ENCODE results near the gene KCNC1. TPM values are rescaled to one million over a fixed set of nuclear protein-coding genes. Genes with fewer than 3 reads are reported as not detected.

Gene KCNC1
- polyA plus RNA-seq, 1 donor from 2014 or later, result 8.9 TPM

DNA sequence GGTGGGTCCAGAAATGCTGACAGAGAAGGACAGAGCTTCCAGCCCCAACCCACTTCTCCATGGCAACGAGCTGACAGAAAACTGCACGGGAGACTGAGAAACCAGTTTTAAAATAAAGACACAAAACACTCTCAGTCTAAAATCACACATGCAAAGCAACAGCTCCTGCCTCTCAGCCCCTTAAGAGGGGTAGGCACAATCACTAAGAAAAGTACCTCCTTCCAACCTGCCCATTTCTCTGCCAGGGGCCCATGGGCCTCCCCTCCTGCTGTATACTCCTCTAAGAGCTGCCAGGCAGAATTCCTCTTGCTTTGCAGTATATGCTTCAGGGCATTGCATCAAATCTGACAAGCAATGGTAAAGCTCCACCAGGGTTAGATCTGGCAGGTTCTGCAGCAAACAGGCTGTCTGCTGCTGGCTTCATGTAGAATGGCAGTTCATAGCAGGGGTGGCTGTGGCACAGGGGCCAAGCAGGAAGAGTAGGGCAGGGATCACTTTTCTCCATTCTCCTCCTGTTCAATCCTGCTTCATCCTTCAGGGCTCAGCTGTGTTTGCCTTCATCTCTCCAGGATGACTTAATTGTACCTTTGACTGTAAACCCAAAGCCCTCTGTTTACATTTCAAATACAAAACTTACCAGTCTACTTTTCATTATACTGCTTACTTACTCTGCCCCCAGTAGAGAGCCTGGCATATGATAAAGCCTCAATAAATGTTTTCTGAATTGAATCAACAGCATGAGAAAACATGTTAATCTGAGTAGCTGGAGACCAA lies 77.7 kb downstream of the KCNC1 start:
- peak overlapping the region; percentile 1 for H3K4me3 ChIP-seq (ENCODE audit: low read length)
- no peaks in the 10 kb centered on the region for H4K20me1 ChIP-seq (ENCODE audit: insufficient read depth)
- TF ChIP-seq TAF1 (IDR thresholded peaks at IDR 0.05; ENCODE audit: low read depth), result no peak
- no peak for TF ChIP-seq MXI1 (conservative IDR thresholded peaks at IDR 0.05; ENCODE audit: poor library complexity, severe bottlenecking)
- TF ChIP-seq POLR2AphosphoS5 (IDR thresholded peaks at IDR 0.05), result no peak
- TF ChIP-seq EZH2 (IDR thresholded peaks at IDR 0.05; ENCODE audit: borderline replicate concordance, insufficient read depth, low read length, poor library complexity, severe bottlenecking), result no peak
- TF ChIP-seq EP300 (conservative IDR thresholded peaks at IDR 0.05; ENCODE audit: poor library complexity, severe bottlenecking), result no peak
- H3K9me2 ChIP-seq (ENCODE audit: insufficient read depth, low read length), result no peaks in the 10 kb centered on the region
- H3K27ac ChIP-seq (ENCODE audit: low read length), result no peak overlapping the region
- H3F3A ChIP-seq (ENCODE audit: insufficient read depth, low read length, poor library complexity, severe bottlenecking), result no peaks in the 10 kb centered on the region
- H3K9me3 ChIP-seq (ENCODE audit: low read length), result no peaks in the 10 kb centered on the region
- no peak overlapping the region for H2AFZ ChIP-seq (ENCODE audit: low read depth, low read length)
- no peak overlapping the region for H3K9ac ChIP-seq (ENCODE audit: low read length)
- no peaks in the 10 kb centered on the region for H3K79me2 ChIP-seq (replicated peaks; ENCODE audit: insufficient read depth, low read length)
- no peaks in the 10 kb centered on the region for H3K27me3 ChIP-seq (ENCODE audit: insufficient read depth, low read depth, low read length)
- H3K36me3 ChIP-seq (ENCODE audit: insufficient read depth, low read length), result no peaks in the 10 kb centered on the region
- no peak overlapping the region for H3K4me2 ChIP-seq (ENCODE audit: low read length)

DNA sequence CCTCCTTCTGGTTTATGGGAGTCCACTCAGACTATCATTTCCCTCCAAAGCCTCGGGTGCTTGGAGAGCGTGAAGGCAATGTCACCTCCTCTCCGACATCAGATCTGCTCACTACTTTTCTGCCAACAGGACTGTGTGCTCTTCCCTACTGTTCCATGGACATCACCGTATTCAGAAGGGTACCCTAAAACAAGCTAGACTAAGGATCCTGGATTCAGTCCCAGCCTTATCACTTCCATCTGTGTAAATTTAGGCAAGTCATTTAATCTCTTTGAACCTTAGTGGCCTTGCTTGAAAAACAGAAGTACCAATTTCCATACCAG lies 78.2 kb downstream of the KCNC1 start:
- H3K9me2 ChIP-seq (ENCODE audit: insufficient read depth, low read length), result no peaks in the 10 kb centered on the region
- no peak overlapping the region for H3K9ac ChIP-seq (ENCODE audit: low read length)
- H3K79me2 ChIP-seq (replicated peaks; ENCODE audit: insufficient read depth, low read length), result no peaks in the 10 kb centered on the region
- H4K20me1 ChIP-seq (ENCODE audit: insufficient read depth), result no peaks in the 10 kb centered on the region
- H3K4me2 ChIP-seq (ENCODE audit: low read length), result no peak overlapping the region
- no peaks in the 10 kb centered on the region for H3K36me3 ChIP-seq (ENCODE audit: insufficient read depth, low read length)
- TF ChIP-seq MXI1 (conservative IDR thresholded peaks at IDR 0.05; ENCODE audit: poor library complexity, severe bottlenecking) (no peak), SMC3 (conservative IDR thresholded peaks at IDR 0.05; ENCODE audit: poor library complexity) (no peak), EZH2 (IDR thresholded peaks at IDR 0.05; ENCODE audit: borderline replicate concordance, insufficient read depth, low read length, poor library complexity, severe bottlenecking) (no peak), EP300 (conservative IDR thresholded peaks at IDR 0.05; ENCODE audit: poor library complexity, severe bottlenecking) (no peak), POLR2AphosphoS5 (IDR thresholded peaks at IDR 0.05) (no peak), RAD21 (conservative IDR thresholded peaks at IDR 0.05) (no peak), TAF1 (IDR thresholded peaks at IDR 0.05; ENCODE audit: low read depth) (no peak)
- TF ChIP-seq, protein P1, sequence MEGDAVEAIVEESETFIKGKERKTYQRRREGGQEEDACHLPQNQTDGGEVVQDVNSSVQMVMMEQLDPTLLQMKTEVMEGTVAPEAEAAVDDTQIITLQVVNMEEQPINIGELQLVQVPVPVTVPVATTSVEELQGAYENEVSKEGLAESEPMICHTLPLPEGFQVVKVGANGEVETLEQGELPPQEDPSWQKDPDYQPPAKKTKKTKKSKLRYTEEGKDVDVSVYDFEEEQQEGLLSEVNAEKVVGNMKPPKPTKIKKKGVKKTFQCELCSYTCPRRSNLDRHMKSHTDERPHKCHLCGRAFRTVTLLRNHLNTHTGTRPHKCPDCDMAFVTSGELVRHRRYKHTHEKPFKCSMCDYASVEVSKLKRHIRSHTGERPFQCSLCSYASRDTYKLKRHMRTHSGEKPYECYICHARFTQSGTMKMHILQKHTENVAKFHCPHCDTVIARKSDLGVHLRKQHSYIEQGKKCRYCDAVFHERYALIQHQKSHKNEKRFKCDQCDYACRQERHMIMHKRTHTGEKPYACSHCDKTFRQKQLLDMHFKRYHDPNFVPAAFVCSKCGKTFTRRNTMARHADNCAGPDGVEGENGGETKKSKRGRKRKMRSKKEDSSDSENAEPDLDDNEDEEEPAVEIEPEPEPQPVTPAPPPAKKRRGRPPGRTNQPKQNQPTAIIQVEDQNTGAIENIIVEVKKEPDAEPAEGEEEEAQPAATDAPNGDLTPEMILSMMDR (IDR thresholded peaks at IDR 0.05; ENCODE audit: poor library complexity, severe bottlenecking), result no peak
- TF ChIP-seq, protein P2, sequence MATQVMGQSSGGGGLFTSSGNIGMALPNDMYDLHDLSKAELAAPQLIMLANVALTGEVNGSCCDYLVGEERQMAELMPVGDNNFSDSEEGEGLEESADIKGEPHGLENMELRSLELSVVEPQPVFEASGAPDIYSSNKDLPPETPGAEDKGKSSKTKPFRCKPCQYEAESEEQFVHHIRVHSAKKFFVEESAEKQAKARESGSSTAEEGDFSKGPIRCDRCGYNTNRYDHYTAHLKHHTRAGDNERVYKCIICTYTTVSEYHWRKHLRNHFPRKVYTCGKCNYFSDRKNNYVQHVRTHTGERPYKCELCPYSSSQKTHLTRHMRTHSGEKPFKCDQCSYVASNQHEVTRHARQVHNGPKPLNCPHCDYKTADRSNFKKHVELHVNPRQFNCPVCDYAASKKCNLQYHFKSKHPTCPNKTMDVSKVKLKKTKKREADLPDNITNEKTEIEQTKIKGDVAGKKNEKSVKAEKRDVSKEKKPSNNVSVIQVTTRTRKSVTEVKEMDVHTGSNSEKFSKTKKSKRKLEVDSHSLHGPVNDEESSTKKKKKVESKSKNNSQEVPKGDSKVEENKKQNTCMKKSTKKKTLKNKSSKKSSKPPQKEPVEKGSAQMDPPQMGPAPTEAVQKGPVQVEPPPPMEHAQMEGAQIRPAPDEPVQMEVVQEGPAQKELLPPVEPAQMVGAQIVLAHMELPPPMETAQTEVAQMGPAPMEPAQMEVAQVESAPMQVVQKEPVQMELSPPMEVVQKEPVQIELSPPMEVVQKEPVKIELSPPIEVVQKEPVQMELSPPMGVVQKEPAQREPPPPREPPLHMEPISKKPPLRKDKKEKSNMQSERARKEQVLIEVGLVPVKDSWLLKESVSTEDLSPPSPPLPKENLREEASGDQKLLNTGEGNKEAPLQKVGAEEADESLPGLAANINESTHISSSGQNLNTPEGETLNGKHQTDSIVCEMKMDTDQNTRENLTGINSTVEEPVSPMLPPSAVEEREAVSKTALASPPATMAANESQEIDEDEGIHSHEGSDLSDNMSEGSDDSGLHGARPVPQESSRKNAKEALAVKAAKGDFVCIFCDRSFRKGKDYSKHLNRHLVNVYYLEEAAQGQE (IDR thresholded peaks at IDR 0.05; ENCODE audit: borderline replicate concordance), result no peak
- no peak overlapping the region for H3K27ac ChIP-seq (ENCODE audit: low read length)
- no peak overlapping the region for H3K4me3 ChIP-seq (ENCODE audit: low read length)
- H3K27me3 ChIP-seq (ENCODE audit: insufficient read depth, low read depth, low read length), result no peaks in the 10 kb centered on the region
- no peaks in the 10 kb centered on the region for H3K9me3 ChIP-seq (ENCODE audit: low read length)
- no peaks in the 10 kb centered on the region for H3F3A ChIP-seq (ENCODE audit: insufficient read depth, low read length, poor library complexity, severe bottlenecking)
- H2AFZ ChIP-seq (ENCODE audit: low read depth, low read length), result no peak overlapping the region
